ENCODE measurements around the gene RXFP4.
"Not testable (repeated sequence)": the region's sequence is repeated elsewhere in the genome, so short reads cannot be mapped to it uniquely, and the experiment has no call there.

RXFP4 gene, protein sequence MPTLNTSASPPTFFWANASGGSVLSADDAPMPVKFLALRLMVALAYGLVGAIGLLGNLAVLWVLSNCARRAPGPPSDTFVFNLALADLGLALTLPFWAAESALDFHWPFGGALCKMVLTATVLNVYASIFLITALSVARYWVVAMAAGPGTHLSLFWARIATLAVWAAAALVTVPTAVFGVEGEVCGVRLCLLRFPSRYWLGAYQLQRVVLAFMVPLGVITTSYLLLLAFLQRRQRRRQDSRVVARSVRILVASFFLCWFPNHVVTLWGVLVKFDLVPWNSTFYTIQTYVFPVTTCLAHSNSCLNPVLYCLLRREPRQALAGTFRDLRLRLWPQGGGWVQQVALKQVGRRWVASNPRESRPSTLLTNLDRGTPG

DNA sequence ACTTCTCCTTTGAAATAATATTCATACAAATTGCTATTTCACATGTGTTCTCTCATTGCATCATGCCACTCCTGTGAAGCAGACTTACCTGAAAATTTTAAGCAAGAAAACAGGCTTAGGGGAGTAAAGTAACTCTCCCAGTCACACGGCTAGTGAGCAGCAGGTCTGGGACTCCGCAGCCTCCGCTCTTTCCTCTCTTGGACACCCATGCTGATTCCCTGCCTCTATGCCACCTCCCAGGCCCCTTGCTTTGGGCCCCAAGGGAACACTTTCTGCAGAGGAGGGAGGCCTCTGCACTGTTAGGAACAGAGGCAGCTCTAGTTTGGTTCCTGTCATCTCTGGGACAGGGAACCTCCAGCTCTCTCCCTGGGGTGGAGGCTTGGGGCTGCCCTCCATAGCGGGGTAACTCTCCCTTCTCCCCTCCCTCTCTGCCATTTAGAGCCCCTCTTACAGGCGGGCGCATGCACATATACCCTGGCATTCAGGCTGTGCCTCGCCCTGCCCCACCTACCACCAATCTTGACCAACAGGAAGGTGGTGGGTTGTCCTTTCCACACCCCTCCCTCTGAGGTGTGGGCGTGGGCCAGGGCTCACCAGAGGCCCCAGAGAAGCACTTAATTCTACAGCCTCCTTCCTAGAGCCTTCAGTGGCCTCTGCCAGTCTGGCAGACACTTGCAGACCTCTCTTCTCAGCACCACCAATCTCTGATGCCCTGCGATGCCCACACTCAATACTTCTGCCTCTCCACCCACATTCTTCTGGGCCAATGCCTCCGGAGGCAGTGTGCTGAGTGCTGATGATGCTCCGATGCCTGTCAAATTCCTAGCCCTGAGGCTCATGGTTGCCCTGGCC, at the start of gene RXFP4:
Gene RXFP4, plus strand, starts transcription at position 646 of the 852 bp plus-strand sequence. Its CDS starts 72 bp downstream, at position 718.
- no peak for DNase-seq

DNA sequence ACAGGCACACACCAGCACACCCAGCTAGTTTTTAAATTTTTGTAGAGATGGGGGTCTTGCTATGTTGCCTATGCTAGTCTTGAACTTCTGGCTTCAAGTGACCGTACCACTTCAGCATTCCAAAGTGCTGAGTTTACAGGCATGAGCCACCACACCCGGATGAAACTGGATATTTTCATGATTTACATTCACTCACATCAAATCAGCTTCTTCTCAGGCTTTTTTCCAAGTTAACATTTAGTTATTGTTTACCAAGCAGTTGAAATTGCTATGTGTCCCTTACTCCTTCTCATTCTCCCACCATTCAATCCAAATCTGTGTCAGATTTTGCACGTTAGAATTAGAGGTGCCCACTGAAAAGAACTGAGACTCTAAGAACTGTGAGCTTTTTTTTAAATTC, 48.6 kb upstream of the RXFP4 start:
- DNase-seq: no peak

DNA sequence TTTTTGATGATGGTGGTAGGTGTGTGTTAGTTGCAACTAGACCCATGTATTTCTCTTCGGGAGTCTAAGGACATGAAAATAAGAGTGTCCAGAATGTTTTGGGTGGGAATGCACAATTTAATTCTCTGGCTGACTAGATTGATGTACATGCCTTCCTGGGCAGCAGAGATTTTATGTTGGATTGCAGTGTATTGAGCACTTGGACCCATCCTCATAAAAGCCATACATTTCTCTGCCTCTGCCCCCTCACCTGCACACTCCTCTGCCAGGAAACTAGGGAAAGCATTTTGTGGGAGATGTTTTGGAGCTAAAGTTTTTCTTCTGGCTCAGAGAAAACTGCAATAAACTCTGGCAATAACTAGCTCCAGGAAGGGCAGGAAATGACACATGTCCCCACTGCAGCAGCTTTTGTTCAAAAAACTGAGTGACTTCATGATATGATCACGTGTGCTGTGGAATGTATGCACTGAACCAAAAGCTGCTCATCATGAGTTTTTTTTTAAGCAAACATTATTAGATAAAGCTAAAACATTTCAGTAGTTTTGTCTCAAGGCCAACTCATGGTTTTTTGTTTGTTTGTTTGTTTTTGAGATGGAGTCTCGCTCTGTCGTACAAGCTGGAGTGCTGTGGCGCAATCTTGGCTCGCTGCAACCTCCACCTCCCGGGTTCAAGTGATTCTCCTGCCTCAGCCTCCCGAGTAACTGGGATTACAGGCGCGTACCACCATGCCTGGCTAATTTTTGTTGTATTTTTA, 47.9 kb upstream of the RXFP4 start:
- no peak for DNase-seq

DNA sequence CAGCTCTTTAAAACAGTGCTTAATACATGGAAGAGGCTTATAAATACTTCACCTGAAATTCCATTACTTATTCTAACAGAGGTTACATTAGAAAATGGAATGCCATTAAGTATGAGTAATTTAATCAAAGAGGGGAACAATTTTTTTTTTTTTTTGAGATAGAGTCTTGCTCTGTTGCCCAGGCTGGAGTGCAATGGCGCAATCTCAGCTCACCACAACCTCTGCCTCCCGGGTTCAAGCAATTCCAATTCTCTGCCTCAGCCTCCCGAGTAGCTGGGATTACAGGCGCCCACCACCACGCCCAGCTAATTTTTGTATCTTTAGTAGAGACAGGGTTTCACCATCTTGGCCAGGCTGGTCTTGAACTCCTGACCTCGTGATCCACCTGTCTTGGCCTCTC, 45.8 kb upstream of the RXFP4 start:
- not testable (repeated sequence) for DNase-seq

DNA sequence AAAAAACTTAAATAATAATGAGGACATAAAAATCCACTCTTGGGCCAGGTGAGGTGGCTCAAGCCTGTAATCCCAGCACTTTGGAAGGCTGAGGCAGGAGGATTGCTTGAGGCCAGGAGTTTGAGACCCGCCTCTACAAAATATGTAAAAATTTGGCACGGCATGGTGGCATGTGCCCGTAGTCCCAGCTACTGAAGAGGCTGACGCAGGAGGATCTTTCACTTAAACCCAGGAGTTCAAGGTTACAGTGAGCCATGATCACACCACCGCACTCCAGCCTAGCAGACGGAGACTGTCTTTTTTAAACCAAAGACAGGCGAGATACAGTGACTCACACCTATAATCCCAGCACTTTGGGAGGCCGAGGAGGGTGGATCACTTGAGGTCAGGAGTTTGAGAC, 45.0 kb upstream of the RXFP4 start:
- not testable (repeated sequence) for DNase-seq

DNA sequence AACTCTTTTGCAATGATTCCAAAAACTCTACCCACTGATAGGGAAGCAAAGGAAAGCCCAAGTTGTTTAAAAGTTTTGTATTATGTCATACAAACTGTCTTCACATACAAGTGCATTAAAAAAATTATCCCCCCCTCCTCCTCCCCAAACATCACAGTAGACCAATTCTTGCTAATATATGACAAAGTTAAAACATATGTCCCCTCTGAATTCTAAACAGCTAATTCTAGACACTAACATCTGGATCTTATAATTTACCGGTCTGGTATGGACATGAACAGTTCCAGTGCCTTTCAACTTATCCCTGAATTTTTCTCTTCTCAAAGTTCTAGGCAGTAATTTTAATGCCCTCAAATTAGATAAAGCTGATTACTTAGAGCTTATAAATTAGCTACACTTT, 43.7 kb upstream of the RXFP4 start:
- DNase-seq: no peak

DNA sequence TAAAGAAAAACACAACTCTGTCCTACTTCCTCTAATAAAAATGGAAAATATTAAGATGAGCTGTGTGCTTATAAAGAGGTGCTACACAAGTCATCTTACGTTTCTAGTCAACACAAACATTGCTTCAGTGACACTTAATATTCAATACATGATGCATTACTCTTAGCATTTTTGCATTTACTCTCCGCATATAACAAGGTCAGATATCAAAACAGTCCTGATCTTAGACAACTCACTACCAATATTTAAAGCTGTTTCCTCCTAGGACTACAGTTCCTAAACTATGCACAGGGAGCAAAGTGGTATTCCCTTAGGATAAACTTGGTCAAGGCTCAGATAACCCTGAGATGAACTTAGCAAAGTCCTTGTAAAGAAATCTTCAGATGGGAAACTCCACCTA, 42.5 kb upstream of the RXFP4 start:
- no peak for DNase-seq

DNA sequence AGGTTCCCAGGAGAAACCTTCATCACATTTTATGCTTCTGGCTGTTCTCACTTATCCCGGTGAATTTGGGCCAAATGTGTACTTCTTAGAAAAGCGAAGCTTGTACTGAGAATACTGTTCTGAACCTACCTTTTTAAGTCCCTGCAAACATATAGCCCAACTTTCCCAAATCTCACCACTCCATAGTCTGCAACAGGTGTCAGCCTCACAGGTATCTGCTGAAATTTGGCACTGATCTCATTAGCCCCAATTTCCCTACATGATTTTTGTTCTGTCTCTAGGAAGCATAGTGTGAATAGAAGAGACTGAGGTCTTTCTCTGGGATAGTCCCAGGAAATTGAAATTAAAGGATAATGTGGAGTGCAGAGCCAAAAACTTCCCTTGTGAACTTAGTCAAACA, 41.8 kb upstream of the RXFP4 start:
- DNase-seq: no peak

DNA sequence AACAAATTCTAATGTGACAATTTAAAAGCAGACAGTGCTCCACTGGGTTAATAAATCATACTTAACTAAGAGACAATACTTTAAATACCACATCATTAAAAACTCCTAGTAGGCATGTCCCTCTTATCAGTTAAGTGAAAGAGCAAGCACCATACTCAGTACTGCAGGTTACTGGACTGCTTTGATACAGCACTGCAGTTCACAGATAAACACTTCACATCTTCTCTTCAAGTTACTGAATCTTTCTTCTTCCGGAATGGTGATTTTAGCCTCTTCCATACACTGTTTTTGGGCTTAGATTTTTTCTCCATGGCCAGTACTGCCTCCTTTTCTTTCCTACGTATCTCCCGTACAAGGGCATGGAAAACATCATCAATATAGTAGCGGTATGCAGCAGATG, 41.3 kb upstream of the RXFP4 start:
- DNase-seq: no peak

DNA sequence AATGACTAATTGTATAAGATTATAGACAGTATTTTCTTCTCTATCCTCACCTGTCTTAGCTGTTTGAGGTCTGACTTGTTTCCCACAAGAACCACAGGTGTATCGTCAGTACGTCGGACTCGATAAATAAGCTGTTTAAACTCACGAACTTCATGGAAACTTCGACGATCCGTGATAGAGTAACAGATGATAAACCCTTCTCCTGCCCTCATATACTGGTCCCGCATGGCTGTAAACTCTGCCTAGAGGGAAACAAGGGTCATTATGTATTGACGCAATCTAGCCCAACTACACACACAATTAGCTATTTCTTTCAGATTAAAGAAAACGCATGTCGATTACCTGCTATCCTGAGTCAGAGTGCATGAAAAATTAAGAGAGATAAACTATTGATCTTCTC, 37.2 kb upstream of the RXFP4 start:
- DNase-seq: no peak

DNA sequence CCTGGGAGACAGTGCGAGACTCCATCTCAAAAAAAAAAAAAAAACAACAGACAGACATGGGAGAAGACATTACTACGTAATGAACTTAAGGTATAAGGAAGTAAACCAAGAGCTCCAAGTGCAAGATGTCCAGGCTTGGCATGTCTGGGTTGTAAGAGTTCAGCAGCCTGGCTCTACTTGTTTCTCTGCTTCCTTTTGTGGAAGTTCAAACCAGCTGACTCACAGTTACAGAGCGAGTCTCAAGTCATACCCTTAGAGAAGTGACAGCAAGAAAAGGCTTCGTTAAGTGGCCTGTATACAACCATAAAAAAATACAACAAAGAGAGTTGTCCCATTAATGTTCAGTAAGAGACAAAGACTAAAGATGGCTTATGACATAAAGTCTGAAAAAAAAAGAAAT, 31.5 kb upstream of the RXFP4 start:
- no peak for DNase-seq

DNA sequence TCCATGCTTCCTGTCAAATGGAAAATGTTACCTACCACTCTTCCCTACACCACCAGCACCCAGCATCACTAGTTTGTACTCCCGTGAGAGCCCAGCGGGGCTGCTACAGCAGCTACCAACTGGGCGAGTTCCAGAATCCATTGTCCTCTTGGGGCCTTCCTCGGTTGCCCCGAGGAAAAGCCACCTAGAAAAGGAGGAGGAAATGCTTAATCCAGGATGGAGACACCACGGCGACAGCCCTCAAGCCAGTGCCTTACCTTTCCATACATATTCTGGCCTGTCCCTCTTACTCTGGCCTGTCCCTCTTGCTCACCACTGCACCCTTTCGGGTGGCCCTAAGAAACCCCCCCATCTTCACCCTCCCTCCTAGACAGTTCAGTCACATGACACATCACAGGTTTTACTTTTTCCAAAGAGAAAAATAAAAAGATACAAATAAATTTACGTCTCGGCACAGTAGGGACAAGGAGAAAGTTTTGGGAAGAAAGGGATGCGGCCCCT, 30.8 kb upstream of the RXFP4 start:
- DNase-seq: peak; percentile 47

DNA sequence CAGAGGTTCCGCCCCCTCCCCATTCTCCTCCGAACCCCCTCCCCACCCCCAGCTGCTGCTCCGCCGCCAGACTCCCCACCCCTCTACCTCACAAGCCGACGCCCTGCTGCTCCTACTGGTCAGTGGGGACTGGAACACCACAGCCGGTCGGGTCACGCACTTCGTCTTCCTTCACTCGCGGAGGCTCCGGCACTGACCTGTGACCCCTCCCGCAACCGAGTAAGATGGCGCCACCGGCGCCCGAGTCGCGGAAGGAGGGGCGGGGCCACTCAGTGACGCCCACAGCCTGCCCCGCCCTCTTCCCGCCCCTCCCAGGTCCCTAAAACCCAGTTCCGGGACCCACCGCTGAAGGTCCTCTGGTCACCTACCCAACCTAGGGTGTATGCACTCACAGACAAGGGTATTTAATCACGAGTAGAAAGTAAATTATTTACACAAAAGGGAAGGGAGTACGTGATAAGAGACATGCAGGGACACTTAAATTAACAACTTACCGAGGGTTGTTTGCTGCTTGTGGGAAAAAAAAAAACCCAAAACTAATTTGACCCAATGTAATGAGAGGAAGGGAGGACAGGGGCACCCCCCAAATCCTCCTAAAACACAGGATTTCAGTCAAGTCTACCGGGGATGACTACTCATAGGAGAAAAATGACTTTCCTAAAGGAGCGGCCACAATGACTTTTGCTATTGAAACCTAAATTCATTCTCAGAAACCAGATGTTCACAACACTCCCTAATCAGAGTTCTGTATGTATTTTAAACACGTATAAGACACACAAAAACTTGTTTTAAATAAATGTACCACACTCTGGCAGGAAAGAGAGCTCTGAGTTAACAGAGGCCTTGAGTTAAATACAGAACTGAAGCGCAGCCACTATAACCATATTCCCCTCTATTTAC, 30.0 kb upstream of the RXFP4 start, which contains the start of gene RIT1:
Gene RIT1, minus strand, starts transcription at position 194 of the 900 bp plus-strand sequence. CDS start 588 bp downstream, outside the sequence.
- DNase-seq: peak; percentile 67

DNA sequence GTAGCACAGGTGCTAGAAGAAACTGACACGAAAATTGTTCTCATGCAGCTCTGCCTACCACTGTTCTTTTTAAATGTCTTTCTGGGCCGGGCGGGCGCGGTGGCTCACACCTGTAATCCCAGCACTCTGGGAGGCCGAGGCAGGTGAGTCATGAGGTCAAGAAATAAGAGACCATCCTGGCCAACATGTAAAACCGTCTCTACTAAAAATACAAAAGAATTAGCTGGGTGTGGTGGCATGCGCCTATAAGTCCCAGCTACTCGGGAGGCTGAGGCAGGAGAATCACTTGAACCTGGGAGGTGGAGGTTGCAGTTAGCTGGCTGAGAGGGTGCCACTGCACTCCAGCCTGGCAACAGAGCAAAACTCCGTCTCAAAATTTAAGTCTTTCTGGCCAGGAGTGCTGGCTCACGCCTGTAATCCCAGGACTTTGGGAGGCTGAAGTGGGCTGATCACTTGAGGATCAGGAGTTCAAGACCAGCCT, 29.3 kb upstream of the RXFP4 start:
- no peak for DNase-seq

DNA sequence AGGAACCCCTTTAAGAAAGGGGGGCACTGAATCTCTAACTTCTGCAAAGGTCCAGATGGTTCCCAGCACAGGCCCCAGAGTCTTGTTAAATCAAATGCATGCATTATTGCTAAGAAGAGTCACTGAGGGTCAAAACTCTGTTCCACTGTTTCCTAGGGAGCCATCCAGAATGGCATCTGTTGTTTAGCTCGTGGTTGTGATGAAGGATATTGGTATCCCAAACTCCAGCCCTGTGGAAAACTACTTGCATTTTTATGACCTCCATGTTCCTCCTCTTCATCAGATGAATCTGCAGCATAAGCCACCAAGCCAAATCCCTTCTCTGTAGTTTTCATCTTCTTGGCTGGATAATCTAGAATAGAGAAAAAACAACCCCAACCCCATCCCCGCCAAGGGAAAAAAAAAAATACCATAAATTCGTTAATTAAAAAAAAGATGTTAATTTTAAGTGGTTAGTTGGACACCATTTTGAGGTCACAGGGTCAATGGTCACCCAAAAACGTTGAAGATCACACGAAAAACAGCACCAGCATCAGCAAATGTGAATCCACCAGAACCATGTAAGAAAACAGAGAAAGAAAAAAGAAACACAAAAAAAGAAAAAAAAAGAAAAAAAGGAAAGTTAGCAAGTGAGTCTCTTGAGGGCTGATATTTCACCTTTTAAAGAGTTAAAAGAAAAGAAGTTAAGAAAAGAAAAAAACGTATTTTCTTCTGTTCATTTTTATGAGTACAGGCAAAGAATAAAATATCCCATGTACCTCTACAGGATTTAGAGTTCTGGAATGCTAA, 27.3 kb upstream of the RXFP4 start:
- DNase-seq: no peak

DNA sequence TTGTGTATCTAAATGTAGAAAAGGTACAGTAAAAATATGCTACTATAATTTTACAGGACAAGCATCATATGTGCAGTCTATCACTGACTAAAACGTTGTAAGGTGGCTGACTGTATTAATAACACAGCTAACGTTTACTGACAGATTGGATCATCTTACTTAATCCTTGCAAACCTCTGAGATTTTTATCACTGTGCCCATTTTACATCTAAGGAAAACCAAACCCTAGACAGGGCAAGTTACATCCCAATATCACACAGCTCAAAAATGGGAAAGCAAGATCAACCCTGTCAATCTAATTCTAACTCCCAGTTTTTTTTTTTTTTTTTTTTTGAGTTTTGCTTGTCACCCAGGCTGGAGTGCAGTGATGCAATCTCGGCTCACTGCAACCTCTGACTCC, 22.8 kb upstream of the RXFP4 start:
- no peak for DNase-seq

DNA sequence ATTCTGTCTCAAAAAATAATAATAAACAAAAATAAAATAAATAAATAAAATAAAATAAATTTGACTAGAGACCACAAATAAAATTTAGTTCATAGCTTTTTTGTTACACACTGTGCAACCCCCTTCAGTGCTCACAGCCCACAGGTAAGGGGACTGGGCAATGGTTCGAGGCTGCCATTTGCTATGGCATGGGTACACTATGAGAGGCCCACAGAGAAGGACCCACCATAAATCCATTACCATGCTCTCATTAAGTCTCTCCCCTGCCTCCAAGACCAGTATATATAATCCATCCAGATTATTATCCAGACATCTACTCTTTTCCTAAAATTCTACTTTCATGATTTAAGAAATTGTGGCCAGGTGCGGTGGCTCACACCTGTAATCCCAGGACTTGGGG, 21.6 kb upstream of the RXFP4 start:
- DNase-seq: no peak

DNA sequence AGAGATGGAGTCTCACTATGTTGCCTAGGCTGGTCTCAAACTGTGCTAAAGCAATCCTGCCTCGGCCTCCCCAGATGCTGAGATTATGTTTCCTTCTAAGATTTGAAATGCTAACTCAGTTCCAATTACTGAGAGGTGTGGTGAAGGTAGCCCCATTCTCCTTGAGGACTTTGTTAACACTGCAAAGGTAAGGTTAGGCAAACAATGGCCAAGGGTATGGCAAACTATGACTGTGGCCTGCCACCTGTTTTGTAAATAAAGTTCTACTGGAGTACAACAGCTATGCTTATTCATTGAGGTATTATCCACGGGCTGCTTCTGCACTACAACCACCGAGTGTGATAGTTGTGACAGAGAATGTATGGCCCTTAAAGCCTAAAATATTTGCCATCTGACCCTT, 20.7 kb upstream of the RXFP4 start:
- no peak for DNase-seq

DNA sequence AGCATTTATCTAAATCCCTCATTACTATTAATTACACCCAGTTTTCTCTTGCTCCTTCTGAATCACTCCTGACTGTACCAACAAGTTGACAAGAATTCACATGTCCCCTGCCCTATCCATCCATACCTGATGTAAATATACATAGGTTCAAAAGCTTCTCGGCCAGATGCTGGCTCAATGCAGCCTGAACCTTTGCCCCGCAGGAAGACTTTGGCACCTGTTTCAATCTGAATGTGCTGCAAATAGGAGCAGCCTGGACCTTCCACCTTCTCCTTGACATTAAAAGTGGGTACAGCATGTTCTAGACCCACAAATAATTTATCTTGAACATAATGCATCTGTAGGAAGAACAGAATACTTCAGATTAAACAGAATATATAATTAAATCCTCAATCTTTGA, 15.9 kb upstream of the RXFP4 start:
- no peak for DNase-seq

DNA sequence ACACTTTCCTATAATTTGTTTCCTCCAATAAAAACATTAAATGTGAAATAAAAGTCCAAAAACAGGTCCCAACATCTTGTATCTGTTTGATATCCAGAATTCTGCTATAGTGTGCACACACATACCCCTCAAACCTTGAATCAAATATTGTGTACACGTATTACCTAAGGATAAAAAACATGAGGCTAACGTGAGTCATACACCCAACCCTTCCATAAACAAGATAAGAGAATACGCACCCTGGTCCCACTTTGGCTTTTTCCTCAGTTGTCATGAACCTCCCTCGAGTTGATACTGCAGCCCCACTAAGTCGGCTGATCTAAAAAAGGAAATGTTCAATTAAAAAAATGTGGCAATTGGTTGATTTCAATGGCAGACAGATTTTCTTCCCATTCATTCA, 12.4 kb upstream of the RXFP4 start:
- DNase-seq: no peak

DNA sequence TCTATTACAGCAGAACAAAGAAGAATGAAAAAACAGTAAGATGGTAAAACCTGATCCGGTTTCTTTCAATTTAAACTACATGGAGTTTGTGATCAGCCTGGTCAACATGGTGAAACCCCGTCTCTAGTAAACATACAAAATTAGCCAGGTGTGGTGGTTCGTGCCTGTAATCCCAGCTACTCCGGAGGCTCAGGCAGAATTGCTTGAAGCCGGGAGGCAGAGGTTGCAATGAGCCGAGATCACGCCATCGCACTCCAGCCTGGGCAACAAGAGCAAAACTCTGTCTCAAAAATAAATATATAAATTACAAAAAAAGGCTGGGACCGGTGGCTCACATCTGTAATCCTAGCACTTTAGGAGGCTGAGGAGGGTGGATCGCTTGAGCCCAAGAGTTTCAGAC, 10.7 kb upstream of the RXFP4 start:
- DNase-seq: not testable (repeated sequence)

Measured in NCI-H1694 treated with DMSO at 0.1 percent for 48 hours (cell line).